ENCODE results near the gene PPFIBP1. TPM values are rescaled to one million over a fixed set of nuclear protein-coding genes. Genes with fewer than 3 reads are reported as not detected.
"Not testable (repeated sequence)": the region's sequence is repeated elsewhere in the genome, so short reads cannot be mapped to it uniquely, and the experiment has no call there.

Gene PPFIBP1
- total and polyA plus RNA-seq, 2 donors (not counting 1 experiment from before 2014, with no cell fraction given) = 3.3 to 15.0 TPM

DNA sequence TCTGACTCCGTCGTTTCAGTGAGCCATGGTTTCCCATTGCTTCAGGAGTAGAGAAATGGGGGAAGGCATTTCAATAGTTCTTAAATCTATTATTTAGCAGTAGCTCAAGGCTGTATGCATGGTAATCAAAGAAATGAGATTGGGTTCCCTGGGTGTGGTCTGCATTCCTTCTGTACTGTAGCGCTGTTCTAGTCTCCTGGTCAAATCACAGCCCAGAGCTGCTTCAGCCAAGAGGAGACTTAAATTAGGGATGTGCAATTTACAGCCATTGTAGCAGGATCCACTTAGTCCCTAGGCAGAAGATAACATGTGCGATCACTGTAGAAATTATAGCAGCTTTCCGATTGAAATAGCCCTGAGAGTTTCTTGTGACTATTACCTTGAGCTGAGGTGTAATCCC, 58.4 kb downstream of the PPFIBP1 start:
- ATAC-seq (ENCODE audit: low read depth); H3K4me2 ChIP-seq (replicated peaks; ENCODE audit: low read depth, low read length, poor library complexity, severe bottlenecking); intact Hi-C loops (cut with micrococcal nuclease); CTCF ChIA-PET; H3K4me3 ChIP-seq (ENCODE audit: control extremely low read depth in 1 of 5, extremely low read depth in 1 of 5, insufficient read depth in 1 of 5, low read depth in 2 of 5, low read length in 4 of 5); DNase-seq; H3K27ac Mint-ChIP-seq; H3K4me3 Mint-ChIP-seq; H3K27ac ChIP-seq (ENCODE audit: low read length in 2 of 2); H3K9me3 Mint-ChIP-seq (ENCODE audit: insufficient read depth); POLR2A ChIA-PET; H3K27me3 Mint-ChIP-seq; H3K9ac ChIP-seq (ENCODE audit: low read length); H4K20me1 ChIP-seq (ENCODE audit: control insufficient read depth, insufficient read depth, low read length, poor library complexity, severe bottlenecking); H3K36me3 ChIP-seq (replicated peaks in 1 of 2; ENCODE audit: control extremely low read depth in 1 of 2, control insufficient read depth in 1 of 2, extremely low read depth in 1 of 2, insufficient read depth in 2 of 2, low read length in 1 of 2); H3K79me2 ChIP-seq (ENCODE audit: control insufficient read depth, insufficient read depth, low read length); H3K27me3 ChIP-seq (replicated peaks in 1 of 4; ENCODE audit: control extremely low read depth in 1 of 4, control insufficient read depth in 3 of 4, insufficient read depth in 4 of 4, low read length in 3 of 4); H3K9me3 ChIP-seq (ENCODE audit: control extremely low read depth in 1 of 3, control insufficient read depth in 2 of 3, insufficient read depth in 1 of 3, low read length in 2 of 3); H3K4me1 ChIP-seq (ENCODE audit: control insufficient read depth in 2 of 2, insufficient read depth in 2 of 2, low read length in 2 of 2); H2AFZ ChIP-seq (ENCODE audit: insufficient read depth, low read depth, low read length, poor library complexity, severe bottlenecking): not testable (repeated sequence)
- H3K4me1 Mint-ChIP-seq = peaks cover 19% of the 10 kb centered on the region
- no CpG with 5 or more reads among the region's 5 CpGs for WGBS (ENCODE audit: insufficient coverage)

DNA sequence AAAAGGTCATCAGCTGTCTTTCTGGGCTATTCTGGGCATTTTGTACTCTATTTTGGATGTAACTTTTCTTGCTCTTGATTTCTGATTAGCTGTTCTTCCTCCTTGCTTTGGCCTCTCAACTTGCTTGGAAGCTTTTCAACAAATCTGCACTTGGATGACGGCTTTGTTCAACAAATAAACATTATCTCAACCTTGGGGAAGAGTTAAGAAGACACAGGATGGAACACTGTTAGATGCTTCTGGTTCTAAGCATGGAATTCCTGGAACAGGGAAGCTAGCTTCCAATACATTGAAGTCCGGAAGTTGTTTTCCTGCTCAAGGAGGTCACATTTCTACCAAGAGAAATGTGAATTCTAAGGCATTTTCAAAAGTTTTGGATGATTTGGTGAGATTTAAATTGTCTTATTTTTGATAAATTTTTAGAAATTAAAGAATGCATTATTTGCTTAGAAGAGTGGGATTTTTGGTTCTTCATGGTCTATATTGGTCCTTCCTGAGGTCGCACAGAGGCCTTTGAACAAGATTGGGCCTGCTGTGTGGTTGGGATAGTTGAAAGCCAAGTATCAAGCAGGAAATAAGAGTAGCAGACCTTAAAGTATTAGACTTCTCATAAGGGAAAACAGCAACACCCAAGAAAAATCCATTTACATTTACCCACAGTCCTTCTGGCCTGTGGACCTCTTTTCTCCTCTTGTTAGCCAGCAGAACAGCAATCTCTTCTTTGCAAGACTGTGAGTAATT, 59.2 kb downstream of the PPFIBP1 start:
- no peaks in the 10 kb centered on the region for H3K27me3 ChIP-seq (replicated peaks in 1 of 4; ENCODE audit: control extremely low read depth in 1 of 4, control insufficient read depth in 3 of 4, insufficient read depth in 4 of 4, low read length in 3 of 4)
- no peak overlapping the region for H3K4me2 ChIP-seq (replicated peaks; ENCODE audit: low read depth, low read length, poor library complexity, severe bottlenecking)
- H3K4me3 ChIP-seq (ENCODE audit: control extremely low read depth in 1 of 5, extremely low read depth in 1 of 5, insufficient read depth in 1 of 5, low read depth in 2 of 5, low read length in 4 of 5) = no peak overlapping the region
- Mint-ChIP-seq H3K9me3 (ENCODE audit: insufficient read depth) (no peaks in the 10 kb centered on the region), H3K27ac (no peak overlapping the region), H3K4me3 (no peak overlapping the region), H3K4me1 (peaks cover 24% of the 10 kb centered on the region), H3K27me3 (peaks cover 3% of the 10 kb centered on the region)
- H3K27ac ChIP-seq (ENCODE audit: low read length in 2 of 2) = no peak overlapping the region
- no peaks in the 10 kb centered on the region for H4K20me1 ChIP-seq (ENCODE audit: control insufficient read depth, insufficient read depth, low read length, poor library complexity, severe bottlenecking)
- H2AFZ ChIP-seq (ENCODE audit: insufficient read depth, low read depth, low read length, poor library complexity, severe bottlenecking) = no peak overlapping the region
- peaks cover 4% of the 10 kb centered on the region for H3K79me2 ChIP-seq (ENCODE audit: control insufficient read depth, insufficient read depth, low read length)
- TF ChIP-seq, protein P1, sequence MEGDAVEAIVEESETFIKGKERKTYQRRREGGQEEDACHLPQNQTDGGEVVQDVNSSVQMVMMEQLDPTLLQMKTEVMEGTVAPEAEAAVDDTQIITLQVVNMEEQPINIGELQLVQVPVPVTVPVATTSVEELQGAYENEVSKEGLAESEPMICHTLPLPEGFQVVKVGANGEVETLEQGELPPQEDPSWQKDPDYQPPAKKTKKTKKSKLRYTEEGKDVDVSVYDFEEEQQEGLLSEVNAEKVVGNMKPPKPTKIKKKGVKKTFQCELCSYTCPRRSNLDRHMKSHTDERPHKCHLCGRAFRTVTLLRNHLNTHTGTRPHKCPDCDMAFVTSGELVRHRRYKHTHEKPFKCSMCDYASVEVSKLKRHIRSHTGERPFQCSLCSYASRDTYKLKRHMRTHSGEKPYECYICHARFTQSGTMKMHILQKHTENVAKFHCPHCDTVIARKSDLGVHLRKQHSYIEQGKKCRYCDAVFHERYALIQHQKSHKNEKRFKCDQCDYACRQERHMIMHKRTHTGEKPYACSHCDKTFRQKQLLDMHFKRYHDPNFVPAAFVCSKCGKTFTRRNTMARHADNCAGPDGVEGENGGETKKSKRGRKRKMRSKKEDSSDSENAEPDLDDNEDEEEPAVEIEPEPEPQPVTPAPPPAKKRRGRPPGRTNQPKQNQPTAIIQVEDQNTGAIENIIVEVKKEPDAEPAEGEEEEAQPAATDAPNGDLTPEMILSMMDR (IDR thresholded peaks at IDR 0.05) = no peak
- no peak for TF ChIP-seq EZH2 (IDR thresholded peaks at IDR 0.05; ENCODE audit: borderline replicate concordance, insufficient read depth, low read depth, low read length, poor library complexity, severe bottlenecking)
- peaks cover 4 to 5% of the 10 kb centered on the region in 2 donors for H3K4me1 ChIP-seq (ENCODE audit: control insufficient read depth in 2 of 2, insufficient read depth in 2 of 2, low read length in 2 of 2)
- no peak for DNase-seq
- intact Hi-C loops (cut with micrococcal nuclease) = no loop called here
- H3K9me3 ChIP-seq (ENCODE audit: control extremely low read depth in 1 of 3, control insufficient read depth in 2 of 3, insufficient read depth in 1 of 3, low read length in 2 of 3) = no peaks in the 10 kb centered on the region
- H3K9ac ChIP-seq (ENCODE audit: low read length) = no peak overlapping the region
- ChIA-PET CTCF (no interaction called here), POLR2A (no interaction called here)
- WGBS (ENCODE audit: insufficient coverage) = 88% methylated on average over 1 of the region's 3 CpGs
- no peaks in the 10 kb centered on the region for H3K36me3 ChIP-seq (replicated peaks in 1 of 2; ENCODE audit: control extremely low read depth in 1 of 2, control insufficient read depth in 1 of 2, extremely low read depth in 1 of 2, insufficient read depth in 2 of 2, low read length in 1 of 2)
- no peak for ATAC-seq (ENCODE audit: low read depth)
